ENCODE data around the gene SMARCA4.

- no peak for TF ChIP-seq CTCF (IDR thresholded peaks at IDR 0.05)
- no peak for TF ChIP-seq POLR2A (IDR thresholded peaks at IDR 0.05; ENCODE audit: low read depth)
- no peak for TF ChIP-seq POLR2AphosphoS5 (IDR thresholded peaks at IDR 0.05)
Measured at GRCh38 chr19:11094520-11094894, 133.7 kb downstream of the SMARCA4 start.

Data from esophagus muscularis mucosa (tissue), 3 donors.